ENCODE data around the gene CCSER1.

Gene CCSER1

DNA sequence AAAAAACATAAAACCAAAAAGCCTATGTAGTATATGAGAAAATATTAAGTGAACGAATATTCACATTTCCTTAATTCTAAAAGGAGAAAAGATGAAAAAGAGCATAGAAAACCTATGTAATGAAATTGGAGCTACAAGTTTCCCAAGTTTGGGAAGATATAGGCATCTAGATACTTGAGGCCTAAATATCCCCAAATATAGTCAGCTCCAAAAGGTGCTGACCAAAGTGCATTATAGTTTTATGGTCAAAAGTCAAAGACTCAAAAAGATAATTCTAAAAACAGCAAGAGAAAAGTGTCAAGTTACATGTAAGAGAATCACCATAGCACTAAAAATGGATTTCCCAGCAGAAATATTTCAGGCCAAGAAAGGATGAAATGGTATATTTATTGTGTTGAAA is 1502.9 kb downstream of the CCSER1 start:
- no peak for DNase-seq

DNA sequence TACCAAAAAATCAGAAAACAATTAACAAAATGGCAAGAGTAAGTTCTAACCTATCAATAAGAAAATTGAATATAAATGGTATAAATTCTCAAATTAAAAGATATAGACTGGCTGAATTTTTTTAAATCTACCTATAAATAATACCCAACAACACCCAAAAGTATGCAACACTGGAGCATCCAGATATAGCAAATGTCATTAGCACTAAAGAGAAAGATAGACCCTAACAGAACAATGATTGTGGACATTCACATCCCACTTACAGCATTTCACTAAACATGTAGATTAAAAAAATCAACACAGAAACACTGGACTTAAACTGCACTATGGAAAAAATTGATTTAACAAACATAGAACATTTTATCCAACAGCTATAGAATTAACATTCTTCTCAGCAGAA is 1503.6 kb downstream of the CCSER1 start:
- DNase-seq, result no peak

DNA sequence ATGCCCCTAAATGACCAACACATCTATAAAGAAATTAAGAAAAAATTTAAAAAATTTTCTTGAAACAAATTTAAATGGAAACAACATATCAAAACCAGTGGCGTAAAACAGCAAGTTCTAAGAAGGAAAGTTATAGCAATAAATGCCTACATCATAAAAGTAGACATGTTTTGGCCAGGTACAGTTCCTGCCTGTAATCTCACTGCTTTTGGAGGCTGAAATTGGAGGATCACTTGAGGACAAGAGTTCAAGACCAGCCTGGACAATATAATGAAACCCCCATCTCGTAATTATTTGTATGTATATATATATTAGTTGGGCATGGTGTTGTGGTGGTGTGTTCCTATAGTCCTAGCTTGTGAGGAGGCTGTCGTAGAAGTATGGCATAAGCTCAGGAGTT is 1504.1 kb downstream of the CCSER1 start:
- DNase-seq, result no peak

DNA sequence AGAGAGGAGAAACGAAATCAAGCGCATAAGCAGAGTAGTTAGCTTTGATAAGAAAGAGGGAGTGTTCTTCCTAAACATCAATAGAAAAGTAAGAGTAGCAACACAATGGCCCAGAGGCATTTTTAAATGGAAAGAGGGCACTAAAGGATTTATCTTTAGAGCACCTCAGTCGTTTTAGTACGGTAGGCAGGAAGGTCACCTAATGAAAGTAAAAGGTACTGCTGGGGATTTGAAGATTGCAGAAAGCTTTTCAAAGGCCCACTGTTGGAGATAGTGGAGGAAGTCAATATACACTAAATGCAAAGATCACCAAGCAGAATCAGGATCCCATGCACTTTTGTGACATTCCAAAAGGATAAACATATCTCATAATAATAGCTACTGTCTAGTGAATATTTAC is 1508.9 kb downstream of the CCSER1 start:
- no peak for DNase-seq
